PFSK-1 (cell line): ENCODE data around the gene PRSS57.

Source experiments
- FOXP2 ChIP-seq: optimal IDR thresholded peaks from 2 replicates; pipeline ENCODE3; 2011; ENCODE audit warnings: borderline replicate concordance, control low read depth, inconsistent platforms; ENCODE audit not compliant: insufficient read depth; ENCODE audit errors: extremely low read length, extremely low read depth
- POLR2AphosphoS5 ChIP-seq: IDR thresholded peaks from 2 replicates; pipeline ENCODE4 v1.6.1; 2012; ENCODE audit warnings: low read depth, mild to moderate bottlenecking, control low read depth, low read length, moderate library complexity
- SIN3A ChIP-seq: IDR thresholded peaks from 2 replicates; pipeline ENCODE4 v1.6.1; 2012; ENCODE audit warnings: mild to moderate bottlenecking, low read length, moderate library complexity, borderline replicate concordance; ENCODE audit not compliant: insufficient read depth
- TAF1 ChIP-seq: IDR thresholded peaks from 2 replicates; pipeline ENCODE4 v1.6.1; 2012; ENCODE audit warnings: low read length, control low read depth, borderline replicate concordance; ENCODE audit not compliant: insufficient read depth
- TF ChIP-seq, protein P1 (sequence below), 2 experiments: IDR thresholded peaks; 2 replicates each; pipeline versions ENCODE4 v1.6.1 to v1.8.0; 2011 to 2012; ENCODE audit warnings: low read depth in 2 of 2, low read length in 2 of 2, control low read depth in 1 of 2, inconsistent platforms in 1 of 2, mild to moderate bottlenecking in 1 of 2, moderate library complexity in 1 of 2; ENCODE audit not compliant: insufficient read depth in 1 of 2

The PRSS57 gene

DNA sequence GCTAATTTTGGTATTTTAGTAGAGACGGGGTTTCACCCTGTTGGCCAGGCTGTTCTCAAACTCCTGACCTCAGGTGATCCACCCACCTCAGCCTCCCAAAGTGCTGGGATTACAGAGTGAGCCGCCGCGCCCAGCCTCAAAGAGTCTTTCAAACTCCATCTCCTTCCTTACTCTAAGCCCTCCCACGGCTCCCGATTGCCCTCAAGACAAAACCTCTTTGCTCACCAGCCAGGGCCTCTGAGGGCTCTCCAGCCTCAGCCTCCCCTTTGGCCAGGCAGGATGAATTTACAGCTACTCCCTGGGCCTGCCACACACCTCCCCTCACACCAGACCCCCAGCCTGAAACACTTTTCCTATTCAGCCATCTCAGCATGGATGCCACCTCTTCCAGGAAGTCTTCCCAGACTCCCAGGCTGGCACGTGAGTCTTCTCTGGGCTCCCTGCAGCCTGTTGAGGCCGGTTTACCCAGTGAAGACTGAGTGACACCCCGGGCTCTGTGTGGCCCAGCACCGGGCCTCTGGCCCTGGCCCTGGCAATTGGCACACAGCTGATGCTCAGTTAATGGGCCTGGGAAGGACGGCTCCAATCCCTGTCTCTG, 7.6 kb downstream of the PRSS57 start:
- TF ChIP-seq TAF1 (no peak), SIN3A (no peak), FOXP2 (no peak), POLR2AphosphoS5 (no peak)
- TF ChIP-seq, protein P1, sequence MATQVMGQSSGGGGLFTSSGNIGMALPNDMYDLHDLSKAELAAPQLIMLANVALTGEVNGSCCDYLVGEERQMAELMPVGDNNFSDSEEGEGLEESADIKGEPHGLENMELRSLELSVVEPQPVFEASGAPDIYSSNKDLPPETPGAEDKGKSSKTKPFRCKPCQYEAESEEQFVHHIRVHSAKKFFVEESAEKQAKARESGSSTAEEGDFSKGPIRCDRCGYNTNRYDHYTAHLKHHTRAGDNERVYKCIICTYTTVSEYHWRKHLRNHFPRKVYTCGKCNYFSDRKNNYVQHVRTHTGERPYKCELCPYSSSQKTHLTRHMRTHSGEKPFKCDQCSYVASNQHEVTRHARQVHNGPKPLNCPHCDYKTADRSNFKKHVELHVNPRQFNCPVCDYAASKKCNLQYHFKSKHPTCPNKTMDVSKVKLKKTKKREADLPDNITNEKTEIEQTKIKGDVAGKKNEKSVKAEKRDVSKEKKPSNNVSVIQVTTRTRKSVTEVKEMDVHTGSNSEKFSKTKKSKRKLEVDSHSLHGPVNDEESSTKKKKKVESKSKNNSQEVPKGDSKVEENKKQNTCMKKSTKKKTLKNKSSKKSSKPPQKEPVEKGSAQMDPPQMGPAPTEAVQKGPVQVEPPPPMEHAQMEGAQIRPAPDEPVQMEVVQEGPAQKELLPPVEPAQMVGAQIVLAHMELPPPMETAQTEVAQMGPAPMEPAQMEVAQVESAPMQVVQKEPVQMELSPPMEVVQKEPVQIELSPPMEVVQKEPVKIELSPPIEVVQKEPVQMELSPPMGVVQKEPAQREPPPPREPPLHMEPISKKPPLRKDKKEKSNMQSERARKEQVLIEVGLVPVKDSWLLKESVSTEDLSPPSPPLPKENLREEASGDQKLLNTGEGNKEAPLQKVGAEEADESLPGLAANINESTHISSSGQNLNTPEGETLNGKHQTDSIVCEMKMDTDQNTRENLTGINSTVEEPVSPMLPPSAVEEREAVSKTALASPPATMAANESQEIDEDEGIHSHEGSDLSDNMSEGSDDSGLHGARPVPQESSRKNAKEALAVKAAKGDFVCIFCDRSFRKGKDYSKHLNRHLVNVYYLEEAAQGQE (IDR thresholded peaks at IDR 0.05; ENCODE audit: insufficient read depth in 1 of 2, low read depth in 2 of 2, low read length in 2 of 2): no peak

DNA sequence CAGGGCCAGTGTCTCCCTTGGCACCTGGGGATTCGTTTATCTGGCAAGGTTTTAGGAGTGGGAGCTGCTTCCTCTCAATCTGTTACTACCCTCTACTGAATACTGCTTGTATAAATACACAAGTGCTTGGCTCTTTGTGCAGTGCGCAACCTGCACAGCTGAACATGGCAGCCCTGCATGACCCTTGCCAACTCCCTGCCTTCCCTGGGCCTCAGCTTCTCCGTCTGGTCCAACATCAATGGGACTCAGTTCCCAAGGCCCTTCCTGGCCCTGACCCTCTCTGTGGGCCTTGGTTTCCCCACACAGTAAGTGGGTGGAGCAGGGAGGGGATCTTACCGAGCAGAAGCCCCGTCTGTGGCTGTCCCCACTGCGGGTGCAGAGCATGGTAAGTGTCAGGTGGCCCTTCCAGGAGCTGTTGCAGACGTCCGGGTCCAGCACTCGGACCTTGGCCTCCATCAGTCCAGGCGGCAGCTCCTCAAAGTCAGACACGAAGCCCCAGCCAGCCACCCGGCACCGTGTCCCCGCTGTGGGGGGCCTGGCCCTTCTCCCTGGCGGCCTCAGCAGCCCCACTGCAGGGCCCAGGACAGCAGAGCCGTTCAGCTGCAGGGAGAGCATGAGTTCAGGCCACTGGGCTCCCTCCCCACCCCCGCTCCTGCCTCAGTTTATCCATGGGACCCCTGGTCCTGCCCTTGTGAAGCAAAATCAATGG, 8.5 kb downstream of the PRSS57 start:
- TF ChIP-seq POLR2AphosphoS5: no peak
- TF ChIP-seq, protein P1 (IDR thresholded peaks at IDR 0.05; ENCODE audit: insufficient read depth in 1 of 2, low read depth in 2 of 2, low read length in 2 of 2): no peak
- TF ChIP-seq FOXP2: no peak
- no peak for TF ChIP-seq TAF1
- TF ChIP-seq SIN3A: no peak

DNA sequence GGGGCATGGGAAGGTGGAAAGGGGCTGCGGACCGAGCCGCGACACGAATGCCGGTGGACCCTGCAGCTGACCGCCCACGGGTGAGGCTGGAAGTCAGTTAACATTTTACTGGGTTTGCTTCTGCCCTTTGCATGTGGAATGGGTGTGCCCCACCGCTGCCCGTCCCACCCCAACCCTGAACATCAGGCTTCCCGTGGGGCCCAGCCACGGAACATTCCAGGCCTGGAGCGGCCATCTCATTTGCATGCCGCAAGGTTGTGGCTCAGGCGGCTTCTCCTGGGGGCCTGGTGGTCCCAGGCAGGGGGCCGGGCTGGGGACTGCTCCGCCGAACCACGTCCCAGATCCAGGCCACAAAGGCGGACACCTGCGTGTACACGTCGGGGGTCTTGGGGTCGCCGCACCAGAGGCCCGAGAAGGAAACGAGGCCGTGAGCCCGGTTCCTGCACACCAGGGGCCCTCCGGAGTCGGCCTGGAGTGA, 9.8 kb downstream of the PRSS57 start:
- no peak for TF ChIP-seq FOXP2
- TF ChIP-seq, protein P1 (IDR thresholded peaks at IDR 0.05; ENCODE audit: insufficient read depth in 1 of 2, low read depth in 2 of 2, low read length in 2 of 2): no peak
- no peak for TF ChIP-seq TAF1
- no peak for TF ChIP-seq POLR2AphosphoS5
- TF ChIP-seq SIN3A: no peak

DNA sequence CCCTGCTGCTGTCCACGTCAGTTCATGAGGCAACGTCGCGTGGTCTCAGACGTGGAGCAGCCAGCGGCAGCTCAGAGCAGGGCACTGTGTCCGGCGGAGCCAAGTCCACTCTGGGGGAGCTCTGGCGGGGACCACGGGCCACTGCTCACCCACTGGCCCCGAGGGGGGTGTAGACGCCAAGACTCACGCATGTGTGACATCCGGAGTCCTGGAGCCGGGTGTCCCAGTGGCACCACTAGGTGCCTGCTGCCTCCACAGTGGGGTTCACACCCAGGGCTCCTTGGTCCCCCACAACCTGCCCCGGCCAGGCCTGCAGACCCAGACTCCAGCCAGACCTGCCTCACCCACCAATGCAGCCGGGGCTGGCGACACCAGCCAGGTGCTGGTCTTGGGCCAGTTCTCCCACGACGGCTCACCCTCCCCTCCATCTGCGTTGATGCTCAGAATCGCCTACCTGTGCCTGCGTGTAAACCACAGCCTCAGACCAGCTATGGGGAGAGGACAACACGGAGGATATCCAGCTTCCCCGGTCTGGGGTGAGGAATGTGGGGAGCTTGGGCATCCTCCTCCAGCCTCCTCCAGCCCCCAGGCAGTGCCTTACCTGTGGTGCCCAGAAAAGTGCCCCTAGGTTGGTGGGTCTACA, 12.5 kb downstream of the PRSS57 start:
- no peak for TF ChIP-seq FOXP2
- no peak for TF ChIP-seq TAF1
- TF ChIP-seq, protein P1 (IDR thresholded peaks at IDR 0.05; ENCODE audit: insufficient read depth in 1 of 2, low read depth in 2 of 2, low read length in 2 of 2): no peak
- no peak for TF ChIP-seq SIN3A
- no peak for TF ChIP-seq POLR2AphosphoS5
